Measurements from ENCODE around the gene CCDC92B. TPM values are rescaled to one million over a fixed set of nuclear protein-coding genes. Genes with fewer than 3 reads are reported as not detected.

The CCDC92B gene
- total and polyA plus RNA-seq, 4 experiments from 2014 or later: 0.32 to 0.47 TPM; not detected in 2

- Histone ChIP-seq H3K36me3 (ENCODE audit: insufficient read depth, low read length) (no peaks in the 10 kb centered on the region), H3K4me3 (ENCODE audit: low read length in 2 of 2) (no peak overlapping the region), H3K9me3 (ENCODE audit: control insufficient read depth in 1 of 2, low read length in 2 of 2) (no peaks in the 10 kb centered on the region), H3K4me1 (ENCODE audit: insufficient read depth, low read length) (peaks cover 6% of the 10 kb centered on the region), H3K27me3 (ENCODE audit: insufficient read depth, low read length) (no peaks in the 10 kb centered on the region), H3K27ac (ENCODE audit: low read depth, low read length) (no peak overlapping the region)
- ChIA-PET CTCF (ENCODE audit: partially characterized antibody) (no interaction called here), POLR2A (ENCODE audit: partially characterized antibody) (no interaction called here)
- Mint-ChIP-seq H3K9me3 (peaks cover 0 to 2% (median 0%) of the 10 kb centered on the region in 8 donors), H3K27ac (peak overlapping the region in 1 of 7 donors; percentile 79), H3K27me3 (peaks cover 21 to 30% of the 10 kb centered on the region in 2 donors), H3K4me3 (peak overlapping the region in 1 of 8 donors; percentile 4), H3K4me1 (peaks cover 4 to 20% (median 8%) of the 10 kb centered on the region in 4 donors), H3K36me3 (no peaks in the 10 kb centered on the region)
- DNase-seq: no peak
- intact Hi-C loops (cut with micrococcal nuclease): no loop called here
Observed at GRCh38 chr17:2778489-2778888, 29.0 kb upstream of the CCDC92B start.

- peaks cover 0 to 2% (median 0%) of the 10 kb centered on the region in 8 donors for H3K9me3 Mint-ChIP-seq
- Histone ChIP-seq H3K4me3 (ENCODE audit: low read length in 2 of 2) (peak overlapping the region in 1 of 2 donors; percentile 43), H3K27ac (ENCODE audit: low read depth, low read length) (no peak overlapping the region), H3K36me3 (ENCODE audit: insufficient read depth, low read length) (no peaks in the 10 kb centered on the region), H3K9me3 (ENCODE audit: control insufficient read depth in 1 of 2, low read length in 2 of 2) (no peaks in the 10 kb centered on the region), H3K4me1 (ENCODE audit: insufficient read depth, low read length) (peaks cover 6% of the 10 kb centered on the region), H3K27me3 (ENCODE audit: insufficient read depth, low read length) (no peaks in the 10 kb centered on the region)
- H3K4me3 Mint-ChIP-seq: peak overlapping the region; percentile 60 to 84 (median 74)
- peaks cover 25 to 37% of the 10 kb centered on the region in 2 donors for H3K27me3 Mint-ChIP-seq
- DNase-seq: no peak
- H3K4me1 Mint-ChIP-seq: peaks cover 4 to 20% (median 8%) of the 10 kb centered on the region in 4 donors
- peak overlapping the region in 2 of 7 donors; percentile 82 to 86 for H3K27ac Mint-ChIP-seq
- ChIA-PET CTCF (ENCODE audit: partially characterized antibody) (interaction anchor here (0.6 kb wide), 1 partner anchor 8 kb away, joined by 3 read pairs; no protein-coding TSS in a partner anchor), POLR2A (ENCODE audit: partially characterized antibody) (no interaction called here)
- no peaks in the 10 kb centered on the region for H3K36me3 Mint-ChIP-seq
- intact Hi-C loops (cut with micrococcal nuclease): no loop called here
Observed at GRCh38 chr17:2777242-2777867, 27.9 kb upstream of the CCDC92B start.

GRCh38 chr17:2776589-2777241 is 27.3 kb upstream of the CCDC92B start:
- peak in 1 of 5 donors; percentile 31 for DNase-seq
- intact Hi-C loops (cut with micrococcal nuclease): no loop called here
- Histone ChIP-seq H3K4me3 (ENCODE audit: low read length in 2 of 2) (peak overlapping the region in 1 of 2 donors; percentile 43), H3K27me3 (ENCODE audit: insufficient read depth, low read length) (no peaks in the 10 kb centered on the region), H3K36me3 (ENCODE audit: insufficient read depth, low read length) (no peaks in the 10 kb centered on the region), H3K27ac (ENCODE audit: low read depth, low read length) (no peak overlapping the region), H3K9me3 (ENCODE audit: control insufficient read depth in 1 of 2, low read length in 2 of 2) (no peaks in the 10 kb centered on the region), H3K4me1 (ENCODE audit: insufficient read depth, low read length) (peaks cover 6% of the 10 kb centered on the region)
- Mint-ChIP-seq H3K36me3 (no peaks in the 10 kb centered on the region), H3K27ac (peak overlapping the region in 3 of 7 donors; percentile 45 to 86 (median 82)), H3K4me3 (peak overlapping the region; percentile 60 to 84 (median 74)), H3K9me3 (peaks cover 0 to 2% (median 0%) of the 10 kb centered on the region in 8 donors), H3K4me1 (peaks cover 4 to 20% (median 8%) of the 10 kb centered on the region in 4 donors), H3K27me3 (peaks cover 25 to 37% of the 10 kb centered on the region in 2 donors)
- ChIA-PET POLR2A (ENCODE audit: partially characterized antibody) (no interaction called here), CTCF (ENCODE audit: partially characterized antibody) (interaction anchor here (0.6 to 1.1 kb wide), 2 partner anchors 9 kb away, joined by 3 to 4 read pairs; no protein-coding TSS in a partner anchor)

GRCh38 chr17:2775206-2775605 is 25.8 kb upstream of the CCDC92B start:
- H3K27ac ChIP-seq (ENCODE audit: low read depth, low read length): no peak overlapping the region
- CTCF ChIA-PET (ENCODE audit: partially characterized antibody): no interaction called here
- intact Hi-C loops (cut with micrococcal nuclease): no loop called here
- Mint-ChIP-seq H3K4me1 (peaks cover 4 to 20% (median 6%) of the 10 kb centered on the region in 4 donors), H3K4me3 (peak overlapping the region in 4 of 8 donors; percentile 36 to 48 (median 42)), H3K9me3 (peaks cover 0 to 2% (median 0%) of the 10 kb centered on the region in 8 donors), H3K27ac (no peak overlapping the region), H3K27me3 (peaks cover 25 to 34% of the 10 kb centered on the region in 2 donors), H3K36me3 (no peaks in the 10 kb centered on the region)
- H3K27me3 ChIP-seq (ENCODE audit: insufficient read depth, low read length): no peaks in the 10 kb centered on the region
- POLR2A ChIA-PET (ENCODE audit: partially characterized antibody): no interaction called here
- no peaks in the 10 kb centered on the region for H3K9me3 ChIP-seq (ENCODE audit: control insufficient read depth in 1 of 2, low read length in 2 of 2)
- no peak for DNase-seq
- H3K4me1 ChIP-seq (ENCODE audit: insufficient read depth, low read length): peaks cover 6% of the 10 kb centered on the region
- no peaks in the 10 kb centered on the region for H3K36me3 ChIP-seq (ENCODE audit: insufficient read depth, low read length)
- H3K4me3 ChIP-seq (ENCODE audit: low read length in 2 of 2): no peak overlapping the region

GRCh38 chr17:2770129-2770528 is 20.7 kb upstream of the CCDC92B start:
- peaks cover 0 to 7% (median under 1%) of the 10 kb centered on the region in 4 donors for H3K4me1 Mint-ChIP-seq
- no peaks in the 10 kb centered on the region for H3K36me3 Mint-ChIP-seq
- H3K27me3 Mint-ChIP-seq: peaks cover 13 to 15% of the 10 kb centered on the region in 2 donors
- ChIA-PET POLR2A (ENCODE audit: partially characterized antibody) (no interaction called here), CTCF (ENCODE audit: partially characterized antibody) (interaction anchor here (0.6 to 0.9 kb wide), 2 partner anchors 16 to 242 kb away, joined by 3 read pairs; no protein-coding TSS in a partner anchor)
- no peaks in the 10 kb centered on the region for H3K27me3 ChIP-seq (ENCODE audit: insufficient read depth, low read length)
- H3K27ac Mint-ChIP-seq: no peak overlapping the region
- no peak for DNase-seq
- H3K9me3 ChIP-seq (ENCODE audit: control insufficient read depth in 1 of 2, low read length in 2 of 2): no peaks in the 10 kb centered on the region
- intact Hi-C loops (cut with micrococcal nuclease): no loop called here
- H3K36me3 ChIP-seq (ENCODE audit: insufficient read depth, low read length): no peaks in the 10 kb centered on the region
- peaks cover 0 to 2% (median 0%) of the 10 kb centered on the region in 8 donors for H3K9me3 Mint-ChIP-seq
- no peak overlapping the region for H3K4me3 ChIP-seq (ENCODE audit: low read length in 2 of 2)
- no peaks in the 10 kb centered on the region for H3K4me1 ChIP-seq (ENCODE audit: insufficient read depth, low read length)
- no peak overlapping the region for H3K4me3 Mint-ChIP-seq
- H3K27ac ChIP-seq (ENCODE audit: low read depth, low read length): no peak overlapping the region

- H3K9me3 Mint-ChIP-seq: peaks cover 0 to 3% (median 0%) of the 10 kb centered on the region in 8 donors
- H3K27ac ChIP-seq (ENCODE audit: low read depth, low read length): no peak overlapping the region
- H3K4me3 Mint-ChIP-seq: no peak overlapping the region
- DNase-seq: no peak
- POLR2A ChIA-PET (ENCODE audit: partially characterized antibody): no interaction called here
- no peak overlapping the region for H3K4me3 ChIP-seq (ENCODE audit: low read length in 2 of 2)
- intact Hi-C loops (cut with micrococcal nuclease): no loop called here
- H3K27me3 ChIP-seq (ENCODE audit: insufficient read depth, low read length): peaks cover 15% of the 10 kb centered on the region
- peaks cover 28 to 33% of the 10 kb centered on the region in 2 donors for H3K27me3 Mint-ChIP-seq
- no peaks in the 10 kb centered on the region for H3K9me3 ChIP-seq (ENCODE audit: control insufficient read depth in 1 of 2, low read length in 2 of 2)
- no peaks in the 10 kb centered on the region for H3K36me3 ChIP-seq (ENCODE audit: insufficient read depth, low read length)
- H3K4me1 ChIP-seq (ENCODE audit: insufficient read depth, low read length): no peaks in the 10 kb centered on the region
- H3K4me1 Mint-ChIP-seq: peaks cover 2 to 7% (median 4%) of the 10 kb centered on the region in 4 donors
- H3K27ac Mint-ChIP-seq: no peak overlapping the region
- CTCF ChIA-PET (ENCODE audit: partially characterized antibody): interaction anchor here (0.9 kb wide), 1 partner anchor 8 kb away, joined by 3 read pairs; no protein-coding TSS in a partner anchor
- H3K36me3 Mint-ChIP-seq: no peaks in the 10 kb centered on the region
Observed at GRCh38 chr17:2758870-2759269, 9.4 kb upstream of the CCDC92B start.
